Mesothelial cell of epicardium (in vitro differentiated cells): Measurements from ENCODE around the gene KCNT2. TPM values are rescaled to one million over a fixed set of nuclear protein-coding genes. Genes with fewer than 3 reads are reported as not detected.

Experiments used
- DNase-seq, 2 experiments: peaks; one replicate each; pipeline ENCODE4 v3.0.0; 2021; ENCODE audit warnings: low spot score in 2 of 2; ENCODE audit not compliant: unreplicated experiment in 2 of 2
- H3K27ac Mint-ChIP-seq: 2 replicates; pipeline ENCODE4 v1.8.0; 2021; ENCODE audit warnings: mixed read lengths
- H3K27me3 Mint-ChIP-seq: 2 replicates; pipeline ENCODE4 v1.8.0; 2021; ENCODE audit warnings: low read depth, mixed read lengths
- H3K36me3 Mint-ChIP-seq: 2 replicates; pipeline ENCODE4 v1.8.0; 2021; ENCODE audit warnings: mixed read lengths
- H3K4me1 Mint-ChIP-seq: 2 replicates; pipeline ENCODE4 v1.8.0; 2021; ENCODE audit warnings: mixed read lengths
- H3K4me3 Mint-ChIP-seq: 2 replicates; pipeline ENCODE4 v1.8.0; 2021; ENCODE audit warnings: mild to moderate bottlenecking, moderate library complexity, mixed read lengths
- H3K9me3 Mint-ChIP-seq: 2 replicates; pipeline ENCODE4 v1.8.0; 2021; ENCODE audit warnings: mixed read lengths
- total RNA-seq: library from RNA; stranded (reverse); gene quantifications from 3 replicates; pipeline ENCODE4 v1.2.1, GENCODE V29; 2021
- TF ChIP-seq, protein P1 (sequence below): fragments of 200-600 bp; sonication (generic); IDR thresholded peaks from one replicate; pipeline ENCODE4 v1.5.0; 2021; ENCODE audit warnings: antibody characterized with exemption; ENCODE audit not compliant: unreplicated experiment

Gene KCNT2
- total RNA-seq, 1 donor from 2014 or later = 25.6 TPM

DNA sequence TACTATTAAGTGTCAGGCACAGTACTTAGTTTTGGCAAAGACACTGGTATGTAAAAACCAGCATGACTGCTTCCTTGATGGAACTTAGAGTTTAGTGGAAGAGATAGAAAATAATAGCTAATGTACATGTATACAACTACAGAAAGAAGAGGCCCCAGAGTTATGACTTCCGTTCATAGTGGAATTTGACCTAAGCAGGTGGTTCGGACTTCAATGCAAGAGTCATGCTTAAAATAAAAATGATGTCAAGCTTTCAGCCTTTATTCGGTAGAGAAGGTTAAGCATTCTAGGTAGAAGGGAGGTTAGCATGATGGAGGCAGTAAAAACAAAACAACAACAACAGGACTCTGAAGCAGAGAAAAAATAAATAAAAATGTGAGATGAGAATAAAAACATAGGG is 165.9 kb downstream of the KCNT2 start:
- Mint-ChIP-seq H3K27me3 (no peaks in the 10 kb centered on the region), H3K4me1 (peaks cover 5% of the 10 kb centered on the region), H3K4me3 (no peak overlapping the region), H3K36me3 (peaks cover 9% of the 10 kb centered on the region), H3K27ac (no peak overlapping the region), H3K9me3 (no peaks in the 10 kb centered on the region)
- no peak for DNase-seq
- TF ChIP-seq, protein P1, sequence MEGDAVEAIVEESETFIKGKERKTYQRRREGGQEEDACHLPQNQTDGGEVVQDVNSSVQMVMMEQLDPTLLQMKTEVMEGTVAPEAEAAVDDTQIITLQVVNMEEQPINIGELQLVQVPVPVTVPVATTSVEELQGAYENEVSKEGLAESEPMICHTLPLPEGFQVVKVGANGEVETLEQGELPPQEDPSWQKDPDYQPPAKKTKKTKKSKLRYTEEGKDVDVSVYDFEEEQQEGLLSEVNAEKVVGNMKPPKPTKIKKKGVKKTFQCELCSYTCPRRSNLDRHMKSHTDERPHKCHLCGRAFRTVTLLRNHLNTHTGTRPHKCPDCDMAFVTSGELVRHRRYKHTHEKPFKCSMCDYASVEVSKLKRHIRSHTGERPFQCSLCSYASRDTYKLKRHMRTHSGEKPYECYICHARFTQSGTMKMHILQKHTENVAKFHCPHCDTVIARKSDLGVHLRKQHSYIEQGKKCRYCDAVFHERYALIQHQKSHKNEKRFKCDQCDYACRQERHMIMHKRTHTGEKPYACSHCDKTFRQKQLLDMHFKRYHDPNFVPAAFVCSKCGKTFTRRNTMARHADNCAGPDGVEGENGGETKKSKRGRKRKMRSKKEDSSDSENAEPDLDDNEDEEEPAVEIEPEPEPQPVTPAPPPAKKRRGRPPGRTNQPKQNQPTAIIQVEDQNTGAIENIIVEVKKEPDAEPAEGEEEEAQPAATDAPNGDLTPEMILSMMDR = no peak

DNA sequence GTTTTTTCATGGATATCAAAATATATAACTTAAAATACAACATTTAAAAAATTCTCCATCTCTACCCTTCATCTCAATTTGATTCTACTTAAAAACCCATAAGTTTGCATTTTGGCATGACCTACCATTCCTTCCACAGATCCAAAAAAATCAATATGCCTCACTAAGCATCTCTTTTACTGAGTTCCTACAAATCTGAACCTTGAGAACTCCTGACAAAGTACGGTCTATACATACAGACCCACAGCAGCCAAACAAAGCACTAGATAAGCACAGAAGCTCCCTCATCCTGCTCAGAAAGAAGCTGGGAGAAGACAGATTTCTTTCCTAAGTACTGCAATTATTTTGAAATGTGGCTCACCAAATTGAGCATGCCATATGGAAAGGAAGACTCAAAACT is 167.5 kb downstream of the KCNT2 start:
- no peaks in the 10 kb centered on the region for H3K27me3 Mint-ChIP-seq
- no peak for DNase-seq
- H3K9me3 Mint-ChIP-seq = no peaks in the 10 kb centered on the region
- H3K4me3 Mint-ChIP-seq = no peak overlapping the region
- H3K4me1 Mint-ChIP-seq = peaks cover 3% of the 10 kb centered on the region
- peaks cover 4% of the 10 kb centered on the region for H3K36me3 Mint-ChIP-seq
- H3K27ac Mint-ChIP-seq = no peak overlapping the region
- TF ChIP-seq, protein P1 = no peak

DNA sequence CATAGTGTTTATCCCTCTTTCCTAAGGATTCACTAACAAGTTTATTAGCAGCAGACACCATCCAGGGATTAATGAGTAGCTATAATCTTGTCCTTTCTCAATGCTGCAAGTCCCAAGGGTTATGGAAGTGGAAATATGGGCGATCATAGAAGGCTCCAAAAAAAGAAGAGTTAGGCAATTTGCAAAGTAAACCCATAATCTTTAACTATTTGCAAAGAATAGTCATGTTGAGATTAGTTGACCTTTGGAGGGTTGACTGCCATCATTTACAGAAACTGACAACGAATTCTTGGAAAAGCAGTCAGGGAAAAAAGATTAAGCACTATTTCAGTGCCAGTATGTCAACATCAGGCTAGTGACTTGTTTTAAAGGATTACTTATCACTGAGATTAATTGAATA is 169.9 kb downstream of the KCNT2 start:
- Mint-ChIP-seq H3K36me3 (peaks cover 4% of the 10 kb centered on the region), H3K27ac (no peak overlapping the region), H3K27me3 (no peaks in the 10 kb centered on the region), H3K4me3 (no peak overlapping the region), H3K4me1 (peaks cover 3% of the 10 kb centered on the region), H3K9me3 (no peaks in the 10 kb centered on the region)
- no peak for DNase-seq
- TF ChIP-seq, protein P1 = no peak

DNA sequence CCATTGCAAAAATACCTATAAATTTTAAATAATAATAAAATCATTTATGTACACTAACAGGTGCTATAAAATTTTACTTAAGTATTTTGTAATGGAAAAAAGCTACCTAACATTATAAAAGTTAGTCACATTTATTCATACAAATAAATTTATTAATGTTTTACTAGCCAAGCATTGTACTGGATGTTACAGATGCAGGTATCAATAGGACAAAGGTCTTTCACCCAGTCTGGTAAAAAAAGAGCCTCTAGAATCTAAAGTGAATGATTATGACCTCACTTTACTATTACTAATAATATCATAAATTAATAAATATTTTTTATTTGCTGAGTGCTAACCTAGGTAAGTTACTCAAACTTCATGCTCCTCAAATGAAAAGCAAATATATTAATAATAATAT is 170.6 kb downstream of the KCNT2 start:
- no peaks in the 10 kb centered on the region for H3K9me3 Mint-ChIP-seq
- TF ChIP-seq, protein P1 = no peak
- H3K36me3 Mint-ChIP-seq = peaks cover 6% of the 10 kb centered on the region
- H3K4me3 Mint-ChIP-seq = no peak overlapping the region
- no peaks in the 10 kb centered on the region for H3K27me3 Mint-ChIP-seq
- no peak overlapping the region for H3K27ac Mint-ChIP-seq
- DNase-seq = no peak
- peaks cover 3% of the 10 kb centered on the region for H3K4me1 Mint-ChIP-seq

DNA sequence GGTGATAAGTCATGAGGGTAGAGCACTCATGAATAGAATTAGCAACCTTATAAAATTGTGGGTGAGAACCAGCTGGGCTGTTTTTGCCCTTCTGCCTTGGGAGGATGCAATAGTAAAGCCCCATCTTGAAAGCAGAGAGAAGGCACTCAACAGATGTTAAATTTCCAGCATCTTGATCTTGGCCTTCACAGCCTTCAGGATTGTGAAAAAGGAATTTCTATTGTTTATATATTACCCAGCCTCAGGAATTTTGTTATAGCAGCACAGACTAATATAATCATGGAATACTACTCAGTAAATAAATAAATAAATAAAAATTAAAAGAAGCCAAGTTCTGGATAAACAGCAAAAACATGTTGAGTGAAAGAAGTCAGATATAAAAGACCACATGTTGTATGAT is 175.2 kb downstream of the KCNT2 start:
- no peak overlapping the region for H3K4me3 Mint-ChIP-seq
- H3K36me3 Mint-ChIP-seq = peaks cover 14% of the 10 kb centered on the region
- DNase-seq = no peak
- H3K27ac Mint-ChIP-seq = no peak overlapping the region
- no peaks in the 10 kb centered on the region for H3K4me1 Mint-ChIP-seq
- no peaks in the 10 kb centered on the region for H3K9me3 Mint-ChIP-seq
- H3K27me3 Mint-ChIP-seq = no peaks in the 10 kb centered on the region
- TF ChIP-seq, protein P1 = no peak

DNA sequence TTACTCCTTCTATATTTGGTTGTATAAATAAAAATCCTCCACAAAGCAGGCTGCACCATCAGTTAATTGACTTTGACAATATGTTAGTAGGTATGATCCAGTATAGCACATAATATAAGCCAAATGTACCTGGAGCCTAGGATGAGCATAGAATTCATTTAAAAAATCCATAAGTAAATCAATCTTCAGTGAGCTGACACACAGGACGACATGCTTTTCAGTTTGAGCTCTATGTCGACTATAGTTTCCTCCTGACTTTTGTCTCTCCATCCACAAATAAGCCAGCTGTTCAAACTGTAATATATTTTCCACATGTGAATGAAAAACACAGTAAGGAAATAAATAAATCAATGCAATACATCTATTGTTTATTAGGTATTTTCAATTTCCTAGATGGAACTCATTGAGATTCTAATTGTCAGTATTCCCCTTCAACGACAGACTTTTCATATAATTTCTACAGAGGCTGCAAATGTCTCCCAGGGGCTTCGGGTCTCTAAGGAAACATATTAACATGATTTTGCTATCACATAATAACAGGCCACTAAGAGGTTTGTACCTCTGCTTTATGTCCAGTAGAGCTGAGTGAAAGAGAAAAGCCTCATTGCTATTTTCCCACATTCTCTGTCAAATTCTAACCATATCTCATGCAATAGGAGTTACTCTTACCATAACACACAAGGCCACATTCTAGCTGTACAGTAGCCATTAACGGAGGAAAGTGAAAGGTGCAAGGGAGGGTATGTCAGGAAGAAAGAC is 180.1 kb downstream of the KCNT2 start:
- TF ChIP-seq, protein P1 = no peak
- H3K9me3 Mint-ChIP-seq = no peaks in the 10 kb centered on the region
- H3K27ac Mint-ChIP-seq = no peak overlapping the region
- H3K4me3 Mint-ChIP-seq = no peak overlapping the region
- peaks cover 5% of the 10 kb centered on the region for H3K4me1 Mint-ChIP-seq
- no peak for DNase-seq
- H3K36me3 Mint-ChIP-seq = peaks cover 18% of the 10 kb centered on the region
- H3K27me3 Mint-ChIP-seq = no peaks in the 10 kb centered on the region
